DND-41 (cell line): ENCODE results near the gene TMPRSS5.

Source experiments
- ATAC-seq: fragments of 200-7000 bp; cut with Tn5 transposase; 3 replicates; pipeline ENCODE4 v1.9.1; 2021; ENCODE audit warnings: low read depth; ENCODE audit not compliant: insufficient read depth
- DNase-seq: peaks from one replicate; pipeline ENCODE4 v3.0.0-alpha.2; 2020
- H2AFZ ChIP-seq: 2 replicates; pipeline ENCODE4 v1.6.0; 2012; ENCODE audit warnings: low read depth, low read length
- H3K27ac ChIP-seq: 2 replicates; pipeline ENCODE4 v1.5.1; 2012; ENCODE audit warnings: low read length, inconsistent platforms
- H3K27me3 ChIP-seq: fragments of 200-600 bp; sonication (generic); 2 replicates; pipeline ENCODE4 v1.6.0; 2012; ENCODE audit warnings: low read length, mild to moderate bottlenecking, inconsistent platforms; ENCODE audit not compliant: insufficient read depth, poor library complexity
- H3K36me3 ChIP-seq: 2 replicates; pipeline ENCODE4 v1.5.1; 2012; ENCODE audit warnings: low read length, inconsistent platforms; ENCODE audit not compliant: insufficient read depth
- H3K4me1 ChIP-seq: 2 replicates; pipeline ENCODE4 v1.5.1; 2012; ENCODE audit warnings: mild to moderate bottlenecking, low read length; ENCODE audit not compliant: insufficient read depth
- H3K4me2 ChIP-seq: 2 replicates; pipeline ENCODE4 v1.6.0; 2012; ENCODE audit warnings: mild to moderate bottlenecking, moderate library complexity, low read length, inconsistent platforms; ENCODE audit not compliant: insufficient read depth
- H3K4me3 ChIP-seq, 2 experiments: fragments of 200-600 bp in 1 of 2; shearing (Covaris generic) in 1 of 2; 2 replicates each; pipeline ENCODE4 v1.5.1; 2012 to 2016; ENCODE audit warnings: inconsistent platforms in 2 of 2, low read length in 2 of 2, mild to moderate bottlenecking in 2 of 2, low read depth in 1 of 2, moderate library complexity in 1 of 2
- H3K79me2 ChIP-seq: 2 replicates; pipeline ENCODE4 v1.6.0; 2012; ENCODE audit warnings: low read length, inconsistent platforms; ENCODE audit not compliant: insufficient read depth
- H3K9ac ChIP-seq: 2 replicates; pipeline ENCODE4 v1.6.0; 2012; ENCODE audit warnings: low read depth, mild to moderate bottlenecking, inconsistent platforms, low read length, moderate library complexity
- H3K9me3 ChIP-seq: 2 replicates; pipeline ENCODE4 v1.5.1; 2012; ENCODE audit warnings: low read length, moderate library complexity, mild to moderate bottlenecking, inconsistent platforms; ENCODE audit not compliant: insufficient read depth, severe bottlenecking
- H4K20me1 ChIP-seq: 2 replicates; pipeline ENCODE4 v1.6.0; 2012; ENCODE audit warnings: low read length; ENCODE audit not compliant: insufficient read depth
- EZH2 ChIP-seq: IDR thresholded peaks from 3 replicates; pipeline ENCODE4 v1.6.1; 2012; ENCODE audit warnings: borderline replicate concordance, low read depth, mild to moderate bottlenecking, moderate library complexity, low read length, inconsistent platforms; ENCODE audit not compliant: severe bottlenecking
- TF ChIP-seq, protein P1 (sequence below): IDR thresholded peaks from 2 replicates; pipeline ENCODE4 v1.5.1; 2012; ENCODE audit warnings: borderline replicate concordance, low read length, moderate library complexity, mild to moderate bottlenecking; ENCODE audit not compliant: poor library complexity, severe bottlenecking; ENCODE audit errors: extremely low read depth

TMPRSS5 gene

DNA sequence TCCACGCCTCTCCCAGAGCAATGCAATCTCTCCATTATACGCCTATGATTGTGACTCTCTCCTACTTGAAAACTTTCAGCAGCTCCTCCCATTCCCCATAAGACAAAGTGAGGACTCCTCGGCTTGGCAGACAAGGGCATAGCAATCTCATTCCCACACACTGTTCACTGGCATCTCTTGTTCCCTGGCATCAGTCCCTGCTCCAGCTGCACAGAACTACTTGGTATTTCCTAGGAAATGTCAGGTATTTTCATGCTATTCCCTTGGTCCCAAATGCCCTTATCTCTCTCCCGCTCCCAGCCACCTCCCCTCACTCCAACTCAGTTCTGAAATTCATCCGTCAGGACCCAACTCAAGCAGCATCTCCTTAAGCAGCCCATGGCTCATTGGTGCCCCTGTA, 28.4 kb downstream of the TMPRSS5 start:
- no peak overlapping the region for H3K27ac ChIP-seq
- H3K4me1 ChIP-seq: no peaks in the 10 kb centered on the region
- H3K9ac ChIP-seq: no peak overlapping the region
- H3K4me3 ChIP-seq: no peak overlapping the region
- no peak overlapping the region for H2AFZ ChIP-seq
- no peak for ATAC-seq
- H3K36me3 ChIP-seq: no peaks in the 10 kb centered on the region
- no peaks in the 10 kb centered on the region for H4K20me1 ChIP-seq
- TF ChIP-seq, protein P1, sequence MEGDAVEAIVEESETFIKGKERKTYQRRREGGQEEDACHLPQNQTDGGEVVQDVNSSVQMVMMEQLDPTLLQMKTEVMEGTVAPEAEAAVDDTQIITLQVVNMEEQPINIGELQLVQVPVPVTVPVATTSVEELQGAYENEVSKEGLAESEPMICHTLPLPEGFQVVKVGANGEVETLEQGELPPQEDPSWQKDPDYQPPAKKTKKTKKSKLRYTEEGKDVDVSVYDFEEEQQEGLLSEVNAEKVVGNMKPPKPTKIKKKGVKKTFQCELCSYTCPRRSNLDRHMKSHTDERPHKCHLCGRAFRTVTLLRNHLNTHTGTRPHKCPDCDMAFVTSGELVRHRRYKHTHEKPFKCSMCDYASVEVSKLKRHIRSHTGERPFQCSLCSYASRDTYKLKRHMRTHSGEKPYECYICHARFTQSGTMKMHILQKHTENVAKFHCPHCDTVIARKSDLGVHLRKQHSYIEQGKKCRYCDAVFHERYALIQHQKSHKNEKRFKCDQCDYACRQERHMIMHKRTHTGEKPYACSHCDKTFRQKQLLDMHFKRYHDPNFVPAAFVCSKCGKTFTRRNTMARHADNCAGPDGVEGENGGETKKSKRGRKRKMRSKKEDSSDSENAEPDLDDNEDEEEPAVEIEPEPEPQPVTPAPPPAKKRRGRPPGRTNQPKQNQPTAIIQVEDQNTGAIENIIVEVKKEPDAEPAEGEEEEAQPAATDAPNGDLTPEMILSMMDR: no peak
- TF ChIP-seq EZH2: no peak
- no peaks in the 10 kb centered on the region for H3K9me3 ChIP-seq
- DNase-seq: no peak
- peaks cover 8% of the 10 kb centered on the region for H3K27me3 ChIP-seq
- H3K79me2 ChIP-seq: no peaks in the 10 kb centered on the region
- H3K4me2 ChIP-seq: no peak overlapping the region

DNA sequence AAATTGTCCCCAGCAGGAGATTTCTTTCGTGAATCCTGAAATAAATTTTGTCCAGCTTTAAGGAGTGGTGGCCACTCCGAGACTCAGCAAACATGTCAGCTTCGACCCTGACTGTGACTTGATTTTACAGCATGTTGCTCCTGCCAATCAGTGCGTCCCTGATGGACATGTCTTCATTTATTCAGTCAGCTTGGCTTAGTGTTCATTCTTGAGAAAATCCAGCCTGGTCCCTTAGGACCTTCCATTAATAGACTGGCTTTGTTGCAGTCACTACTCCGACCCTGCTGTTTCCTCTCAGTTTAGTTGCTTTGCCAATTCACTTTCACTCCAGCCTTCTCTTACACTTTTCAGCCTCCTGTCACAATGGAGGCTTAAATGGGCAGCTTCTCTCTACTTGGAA, 30.5 kb downstream of the TMPRSS5 start:
- H3K79me2 ChIP-seq: no peaks in the 10 kb centered on the region
- no peak overlapping the region for H3K4me2 ChIP-seq

DNA sequence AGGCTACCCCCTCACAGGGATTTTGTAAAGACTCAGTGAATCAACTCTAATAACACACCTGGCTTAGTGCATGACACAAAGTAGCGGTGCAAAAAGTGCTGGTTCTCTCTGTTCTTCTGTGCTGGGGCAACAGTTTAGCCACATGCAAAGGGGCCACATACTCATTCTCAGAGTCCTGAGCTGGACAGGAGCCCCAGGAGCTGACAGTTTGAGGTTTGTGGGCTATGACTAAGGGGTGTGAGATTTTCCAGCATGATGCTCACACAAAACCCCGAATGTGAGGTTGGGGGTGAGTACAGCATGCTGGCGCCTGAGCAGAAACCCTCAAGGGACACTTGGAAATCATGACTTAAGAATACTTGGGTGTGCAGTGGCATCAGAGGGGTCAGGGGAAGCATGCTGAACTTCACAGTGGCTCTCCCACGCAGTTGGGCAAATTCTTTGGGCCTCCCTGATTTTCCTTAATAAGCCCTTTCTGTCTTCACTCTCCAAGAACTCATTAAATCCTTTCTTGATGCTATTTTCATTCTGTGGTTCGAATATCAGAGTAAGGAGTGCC, 31.0 kb downstream of the TMPRSS5 start:
- no peaks in the 10 kb centered on the region for H3K79me2 ChIP-seq
- no peaks in the 10 kb centered on the region for H3K4me1 ChIP-seq
- H3K27ac ChIP-seq: no peak overlapping the region
- DNase-seq: no peak
- H4K20me1 ChIP-seq: no peaks in the 10 kb centered on the region
- no peaks in the 10 kb centered on the region for H3K36me3 ChIP-seq
- no peak overlapping the region for H3K4me2 ChIP-seq
- no peak overlapping the region for H3K9ac ChIP-seq
- ATAC-seq: no peak
- H2AFZ ChIP-seq: no peak overlapping the region
- H3K27me3 ChIP-seq: peaks cover 8% of the 10 kb centered on the region
- H3K4me3 ChIP-seq: no peak overlapping the region
- no peaks in the 10 kb centered on the region for H3K9me3 ChIP-seq
- no peak for TF ChIP-seq EZH2

More for the DNA sequence above, 30.5 kb downstream of the TMPRSS5 start:
- Histone ChIP-seq H3K9me3 (no peaks in the 10 kb centered on the region), H3K9ac (no peak overlapping the region), H3K27me3 (peaks cover 8% of the 10 kb centered on the region), H3K27ac (no peak overlapping the region), H4K20me1 (no peaks in the 10 kb centered on the region), H3K36me3 (no peaks in the 10 kb centered on the region), H3K4me1 (no peaks in the 10 kb centered on the region), H2AFZ (no peak overlapping the region), H3K4me3 (no peak overlapping the region)
- TF ChIP-seq, protein P1: no peak
- TF ChIP-seq EZH2: no peak
- DNase-seq: no peak
- no peak for ATAC-seq

DNA sequence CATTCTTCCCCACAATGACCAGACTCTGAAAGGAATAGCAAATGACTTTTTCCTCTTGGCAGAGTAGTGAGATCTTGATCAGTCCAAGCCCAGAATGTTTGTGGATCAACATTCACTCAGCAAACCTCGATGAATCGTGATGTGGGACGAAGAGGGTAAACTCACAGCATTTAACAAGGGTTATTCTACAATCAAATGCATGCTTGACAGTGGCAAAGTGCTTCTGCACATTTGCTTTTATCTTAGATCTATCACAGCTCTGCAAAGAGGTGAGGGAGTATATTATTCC, 31.8 kb downstream of the TMPRSS5 start:
- Histone ChIP-seq H3K4me3 (no peak overlapping the region), H3K4me1 (no peaks in the 10 kb centered on the region), H3K9ac (no peak overlapping the region), H4K20me1 (no peaks in the 10 kb centered on the region), H3K9me3 (no peaks in the 10 kb centered on the region), H3K27me3 (peaks cover 8% of the 10 kb centered on the region), H3K79me2 (no peaks in the 10 kb centered on the region), H3K36me3 (no peaks in the 10 kb centered on the region), H3K4me2 (no peak overlapping the region), H3K27ac (no peak overlapping the region), H2AFZ (no peak overlapping the region)
- TF ChIP-seq EZH2: no peak
- TF ChIP-seq, protein P1: no peak
- no peak for DNase-seq
- ATAC-seq: no peak
